Activated naive CD4-positive, alpha-beta T cell (primary cell): ENCODE data around the gene EBF4.
"Not testable (repeated sequence)": the region's sequence is repeated elsewhere in the genome, so short reads cannot be mapped to it uniquely, and the experiment has no call there.

ENCODE experiments used
- DNase-seq, 4 experiments: peaks; one replicate each; lab custom pipeline; 2025; lab: John Stamatoyannopoulos, UW

The EBF4 gene

GRCh38 chr20:2757969-2758368, 65.4 kb downstream of the EBF4 start:
- DNase-seq, result no peak

DNA sequence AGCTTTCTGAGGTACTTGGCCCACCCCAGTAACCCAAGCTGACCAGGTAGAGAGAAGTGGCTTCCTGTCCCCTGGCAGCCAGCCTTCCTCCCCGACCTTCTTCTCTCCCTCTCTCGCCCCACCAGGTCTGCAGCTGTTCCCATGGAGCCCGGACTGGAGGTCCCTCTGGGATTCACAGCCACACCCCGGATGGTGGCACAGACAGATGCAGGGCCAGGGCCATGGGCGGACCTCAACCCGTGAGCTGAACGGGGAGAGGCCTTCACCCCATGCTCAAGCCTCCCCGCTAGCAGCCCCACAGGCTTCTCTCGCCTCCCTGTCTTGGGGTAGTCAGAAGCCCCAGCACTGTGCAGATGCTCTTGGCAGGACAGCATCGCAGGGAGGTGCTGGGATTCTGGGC, 66.6 kb downstream of the EBF4 start:
- DNase-seq, result no peak

GRCh38 chr20:2759603-2760296, 67.2 kb downstream of the EBF4 start:
- DNase-seq, result no peak

GRCh38 chr20:2760297-2760951, 67.8 kb downstream of the EBF4 start:
- DNase-seq, result no peak

DNA sequence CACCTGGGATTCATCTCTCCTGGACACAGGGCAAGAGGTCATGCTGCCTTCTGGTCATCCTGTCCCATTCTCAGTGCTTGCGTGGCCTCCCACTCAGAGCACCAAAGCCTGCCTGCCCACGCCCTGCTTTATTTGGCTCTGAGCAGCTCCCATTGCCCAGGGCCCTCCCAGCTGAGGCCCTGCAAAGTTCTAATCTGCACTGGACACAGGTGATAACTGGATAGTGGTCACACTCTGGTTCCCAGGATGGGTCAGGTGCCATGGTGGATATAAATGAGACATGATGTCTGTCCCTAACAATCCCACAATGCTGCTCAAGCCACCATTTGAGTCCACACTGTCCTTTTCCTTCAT, 68.3 kb downstream of the EBF4 start:
- DNase-seq, result no peak

GRCh38 chr20:2761885-2762284, 69.3 kb downstream of the EBF4 start:
- no peak for DNase-seq

GRCh38 chr20:2762578-2763131, 70.1 kb downstream of the EBF4 start:
- DNase-seq, result no peak

DNA sequence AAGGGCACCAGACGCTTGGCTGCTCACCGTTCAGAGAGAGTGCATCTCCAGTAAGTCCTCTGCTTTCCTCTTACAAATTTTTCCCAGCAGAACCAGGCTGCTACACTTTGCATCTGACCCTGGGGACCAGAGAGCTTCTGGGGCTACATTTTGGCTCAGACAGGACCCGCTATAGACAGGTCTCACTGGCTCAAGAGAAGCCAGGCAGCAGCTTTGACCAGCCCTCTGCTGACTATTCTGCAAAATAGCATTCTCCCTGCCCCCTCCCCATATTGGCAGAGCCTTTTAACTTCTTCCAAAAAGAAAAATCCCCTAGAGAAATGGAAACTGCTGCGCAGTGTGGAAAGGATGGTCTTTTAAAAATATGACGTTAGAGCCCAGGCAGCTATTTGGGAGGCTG, 70.6 kb downstream of the EBF4 start:
- no peak for DNase-seq

DNA sequence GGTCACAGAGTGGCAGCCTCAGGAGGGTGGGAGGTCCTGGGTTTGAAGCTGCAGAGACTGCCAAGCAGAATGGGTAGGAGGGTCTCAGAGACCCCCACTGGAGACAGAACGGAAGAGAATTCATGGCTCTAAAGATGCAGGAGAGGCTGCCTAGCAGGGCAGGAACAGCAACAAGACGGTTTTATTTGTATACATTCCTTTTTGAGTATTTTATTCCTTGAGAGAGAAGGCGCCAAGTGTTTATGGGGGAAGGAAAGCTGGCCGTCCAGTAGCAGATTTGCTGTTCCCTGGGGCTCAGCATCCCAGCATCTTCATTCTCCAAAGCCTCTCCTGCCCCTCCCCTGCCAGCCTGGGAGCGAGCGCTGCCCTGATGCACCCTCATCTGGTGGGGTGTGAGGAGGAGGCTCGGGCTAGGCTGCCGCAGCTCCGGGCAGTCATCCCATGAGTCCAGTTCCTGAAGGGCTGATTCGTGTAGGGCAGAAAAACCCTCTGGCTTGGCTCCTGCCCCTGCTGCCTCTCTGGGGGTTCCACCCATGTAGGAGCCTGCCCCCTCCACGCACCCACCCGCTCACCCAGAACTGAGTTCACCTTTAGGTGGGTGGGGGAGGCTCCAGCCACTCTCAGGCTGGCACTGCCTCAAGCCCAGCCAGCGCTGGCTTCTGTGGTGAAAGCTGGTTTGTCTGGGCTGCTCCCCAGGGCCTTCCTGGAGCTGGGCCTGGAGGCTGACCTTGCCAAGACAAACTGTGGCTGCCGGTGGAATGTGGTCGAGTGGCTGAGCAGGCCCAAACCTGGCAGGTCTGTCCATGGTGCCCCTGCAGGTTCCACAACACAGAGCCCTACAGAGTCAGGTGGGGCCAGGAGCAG, 75.4 kb downstream of the EBF4 start:
- DNase-seq, result no peak

DNA sequence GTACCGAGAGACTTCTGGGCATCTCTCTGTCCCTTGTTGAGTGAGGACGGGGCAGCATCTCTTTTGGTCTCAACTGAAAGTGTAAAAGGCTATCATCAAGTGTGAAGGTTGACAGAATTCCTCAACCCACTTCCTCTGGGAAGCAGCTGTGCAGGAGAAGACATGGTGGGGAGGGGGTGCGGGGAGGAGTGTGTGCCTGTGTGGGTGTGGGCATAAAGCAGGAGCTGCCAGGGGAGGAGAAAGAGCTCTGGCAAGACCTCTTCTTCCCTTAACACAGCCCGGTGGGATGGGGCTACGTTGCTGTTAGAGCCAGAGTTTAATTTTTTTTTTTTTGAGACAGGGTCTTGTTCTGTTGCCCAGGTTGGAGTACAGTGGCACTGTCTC, 76.0 kb downstream of the EBF4 start:
- no peak for DNase-seq

- DNase-seq, result not testable (repeated sequence)
Observed at GRCh38 chr20:2770091-2770490, 77.5 kb downstream of the EBF4 start.

- DNase-seq, result no peak
Observed at GRCh38 chr20:2771631-2772080, 79.1 kb downstream of the EBF4 start.

DNA sequence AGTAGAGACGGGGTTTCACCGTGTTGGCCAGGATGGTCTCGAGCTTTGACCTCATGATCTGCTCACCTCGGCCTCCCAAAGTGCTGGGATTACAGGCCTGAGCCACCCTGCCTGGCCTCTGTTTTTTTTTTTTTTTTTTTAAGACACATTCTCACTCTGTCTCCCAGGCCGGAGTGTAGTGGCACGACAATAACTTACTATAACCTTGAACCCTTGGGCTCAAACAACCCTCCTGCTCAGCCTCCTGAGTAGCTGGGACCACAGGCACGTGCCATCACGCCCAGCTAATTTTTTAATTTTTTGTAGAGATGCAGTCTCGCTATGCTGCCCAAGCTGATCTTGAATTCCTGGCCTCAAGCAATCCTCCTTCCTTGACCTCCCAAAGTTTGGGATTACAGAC, 81.2 kb downstream of the EBF4 start:
- no peak for DNase-seq

DNA sequence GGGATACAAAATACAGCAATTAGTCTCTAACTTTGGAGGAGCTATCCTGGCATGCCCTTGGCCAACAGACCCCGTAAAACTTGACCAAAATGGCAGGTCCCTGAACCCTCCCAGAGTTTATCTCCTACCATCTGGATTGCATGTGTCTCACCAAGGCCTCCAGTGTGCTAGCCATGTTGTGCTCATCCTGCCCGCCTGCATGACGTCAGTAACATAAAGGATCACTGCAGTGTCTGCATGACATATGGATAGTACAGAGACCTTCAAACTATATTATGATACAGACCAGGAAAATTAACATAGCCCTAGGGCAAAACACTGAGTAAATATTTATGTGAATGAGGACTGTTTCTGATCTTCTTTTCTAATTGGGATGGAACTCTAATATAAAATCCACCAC, 82.6 kb downstream of the EBF4 start:
- no peak for DNase-seq

GRCh38 chr20:2778602-2779321, 86.2 kb downstream of the EBF4 start:
- DNase-seq, result no peak

DNA sequence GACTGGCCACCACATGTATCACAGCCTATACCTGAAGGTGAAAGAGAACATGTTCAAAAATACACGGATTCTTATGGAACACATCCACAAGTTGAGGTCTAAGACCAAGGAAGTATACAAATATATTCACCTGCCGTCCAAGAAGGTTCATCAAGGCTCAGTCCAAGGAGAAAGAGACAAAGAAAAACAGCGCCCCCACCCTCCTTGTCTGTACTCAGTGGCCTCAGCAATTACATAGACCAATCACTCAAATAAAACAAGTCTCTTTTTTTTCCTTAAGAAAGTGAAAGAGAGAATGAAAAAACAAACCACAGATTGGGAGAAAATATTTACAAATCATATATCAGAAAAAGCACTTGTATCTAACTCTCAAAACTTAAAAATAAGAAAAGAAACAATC, 88.4 kb downstream of the EBF4 start:
- no peak for DNase-seq

DNA sequence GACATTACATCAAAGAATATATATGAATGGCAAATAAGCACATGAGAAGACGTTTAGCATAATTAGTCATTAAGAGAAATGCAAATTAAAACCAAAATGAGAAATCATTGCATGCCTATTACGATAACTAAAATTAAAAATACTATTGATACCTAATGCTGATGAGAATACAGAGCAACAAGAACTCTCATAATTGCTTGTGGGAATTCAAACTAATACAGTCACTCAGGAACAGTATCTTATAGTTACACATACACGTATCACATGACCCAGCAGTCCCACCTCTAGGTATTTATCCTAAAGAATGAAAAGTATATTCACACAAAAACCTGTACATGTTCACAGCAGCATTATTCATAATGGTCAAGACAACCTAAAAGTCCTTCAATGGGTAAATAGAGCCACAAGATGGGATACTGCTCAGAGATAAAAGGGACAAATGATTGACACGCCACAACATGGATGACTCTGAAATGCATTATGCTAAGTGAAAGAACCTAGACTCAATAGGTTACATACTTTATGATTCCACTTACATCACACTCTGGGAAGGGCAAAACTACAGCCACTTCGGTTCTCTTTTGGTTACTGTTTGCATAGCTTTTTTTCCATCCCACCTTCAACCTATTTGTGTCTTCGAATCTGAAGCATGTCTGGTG, 91.5 kb downstream of the EBF4 start:
- DNase-seq, result no peak

GRCh38 chr20:2793471-2793870, 100.9 kb downstream of the EBF4 start:
- DNase-seq, result no peak

DNA sequence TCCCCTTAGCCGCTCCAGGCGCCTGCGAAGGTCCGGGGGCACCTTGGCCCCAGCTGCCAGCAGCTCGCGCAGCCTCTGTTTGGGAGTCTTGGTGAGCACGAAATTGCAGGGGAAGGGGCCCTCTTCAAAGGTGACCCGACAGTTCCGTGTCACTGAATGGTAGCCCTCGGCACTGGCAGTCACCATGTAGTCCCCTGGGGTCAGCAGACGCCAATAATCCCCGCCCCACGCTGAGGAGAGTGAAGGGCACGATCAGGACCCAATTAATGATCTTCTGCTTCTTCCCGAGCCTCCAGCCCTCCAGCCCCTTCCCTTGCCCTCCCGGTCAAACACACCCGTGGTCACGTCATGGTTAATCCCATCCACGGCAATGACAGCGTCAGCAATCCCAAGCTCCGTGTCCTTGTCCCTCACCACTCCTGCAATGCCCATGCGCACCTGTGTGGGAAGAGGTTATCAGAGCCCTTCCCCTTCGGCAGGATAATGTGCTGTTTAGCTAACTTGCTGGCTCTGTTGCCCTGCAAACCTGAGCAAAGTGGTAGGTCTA, 101.7 kb downstream of the EBF4 start:
- DNase-seq, result no peak

GRCh38 chr20:2794866-2795447, 102.4 kb downstream of the EBF4 start:
- DNase-seq, result no peak

GRCh38 chr20:2795451-2795850, 102.9 kb downstream of the EBF4 start:
- DNase-seq, result no peak
